Panc1 (cell line): ENCODE data around the gene RMDN3.

Experiments used
- CTCF ChIP-seq: fragments of 450-650 bp; IDR thresholded peaks from 2 replicates; pipeline ENCODE4 v1.5.1; 2017; ENCODE audit warnings: mild to moderate bottlenecking
- POLR2AphosphoS5 ChIP-seq: IDR thresholded peaks from 2 replicates; pipeline ENCODE4 v1.6.1; 2012; ENCODE audit warnings: mild to moderate bottlenecking, low read depth, low read length, moderate library complexity
- REST ChIP-seq, 2 experiments: IDR thresholded peaks; 2 replicates each; pipeline ENCODE4 v1.6.1; 2011 to 2012; ENCODE audit warnings: low read depth in 2 of 2, control low read depth in 1 of 2, low read length in 1 of 2, mild to moderate bottlenecking in 1 of 2, moderate library complexity in 1 of 2; ENCODE audit not compliant: insufficient read depth in 1 of 2

- TF ChIP-seq CTCF: no peak
- no peak for TF ChIP-seq POLR2AphosphoS5
- TF ChIP-seq REST (IDR thresholded peaks at IDR 0.05; ENCODE audit: insufficient read depth in 1 of 2, low read depth in 2 of 2, low read length in 1 of 2): no peak
Measured at GRCh38 chr15:40696228-40696627, 58.8 kb downstream of the RMDN3 start.
